Right lung (tissue), 5 donors: ENCODE data around the gene TMEM81. TPM values are rescaled to one million over a fixed set of nuclear protein-coding genes. Genes with fewer than 3 reads are reported as not detected.

ENCODE experiments used
- DNase-seq, 2 donors: peaks; one replicate each; pipeline ENCODE4 v3.0.0-alpha.2; 2013
- polyA plus RNA-seq, 5 donors: library from polyadenylated mRNA; unstranded; fragments of 120-200 nt; gene quantifications; one replicate each; pipeline versions ENCODE4 v1.2.1 to v1.2.3, GENCODE V29; 2013; ENCODE audit warnings: inconsistent platforms in 1 of 5, low replicate concordance in 1 of 5; ENCODE audit not compliant: insufficient read length in 5 of 5, insufficient read depth in 1 of 5

Gene TMEM81
- polyA plus RNA-seq, 5 donors, result 3.5 to 5.1 (median 4.1) TPM

GRCh38 chr1:205037539-205037938 lies 46.7 kb downstream of the TMEM81 start:
- DNase-seq, result no peak

Other genes starting within 250 kb of the TMEM81 start
- 1 to 10 TPM; 1.1 to 1.7 (median 1.5) TPM for gene NFASC, start 213.6 kb downstream of the TMEM81 start, polyA plus RNA-seq
- gene CNTN2, start 41.2 kb downstream of the TMEM81 start, polyA plus RNA-seq, result under 1 TPM; 0.33 to 0.49 (median 0.38) TPM
- 10 to 100 TPM; 15.6 to 21.5 (median 18.8) TPM for gene RBBP5, start 37.5 kb upstream of the TMEM81 start, polyA plus RNA-seq
- 10 to 100 TPM; 13.2 to 18.2 (median 16.1) TPM for gene DSTYK, start 127.2 kb upstream of the TMEM81 start, polyA plus RNA-seq
- gene TMCC2, start 143.5 kb upstream of the TMEM81 start, polyA plus RNA-seq, result 10 to 100 TPM in 4 of 5 donors, 1 to 10 TPM in 1; 7.8 to 21.5 (median 12.3) TPM
- 10 to 100 TPM in 1 of 5 donors, 1 to 10 TPM in 4; 6.0 to 10.5 (median 7.9) TPM for gene NUAK2, start 237.3 kb upstream of the TMEM81 start, polyA plus RNA-seq